ENCODE data around the gene TXNDC8.
A peak's percentile ranks its signal among the peaks of the same experiment; 100 is the strongest.

The TXNDC8 gene

DNA sequence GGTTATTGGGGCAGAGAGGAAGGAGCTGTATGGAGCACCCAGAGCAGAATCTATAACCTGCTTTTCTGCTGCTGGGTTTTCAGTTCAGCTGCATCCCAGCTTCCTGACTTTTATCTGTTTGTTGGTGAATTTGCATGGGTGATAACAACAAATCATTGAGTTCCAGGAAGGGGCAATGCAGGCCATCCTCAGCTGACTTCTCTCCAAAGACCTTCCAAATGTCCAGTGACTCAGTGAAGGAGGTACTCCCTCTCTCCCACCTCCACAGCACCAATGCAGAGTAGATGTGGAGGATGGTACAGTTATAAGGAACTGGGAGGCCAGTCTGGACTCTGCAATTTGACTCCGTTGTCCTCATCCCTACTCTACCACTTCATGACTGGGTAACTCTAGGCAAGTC is 79.7 kb downstream of the TXNDC8 start:
- peak overlapping the region; percentile 52 for H3K4me2 ChIP-seq (ENCODE audit: low read length, poor library complexity, severe bottlenecking)
- peak overlapping the region; percentile 13 for H2AK5ac ChIP-seq (ENCODE audit: low read length, severe bottlenecking)
- H3K36me3 ChIP-seq (ENCODE audit: control insufficient read depth in 1 of 2, insufficient read depth in 2 of 2, low read depth in 1 of 2, low read length in 2 of 2), result no peaks in the 10 kb centered on the region
- peak overlapping the region in 1 of 2 experiments; percentile 95 for H3K18ac ChIP-seq (ENCODE audit: low read depth in 1 of 2, low read length in 2 of 2)
- no peak overlapping the region for H3K23ac ChIP-seq (ENCODE audit: low read length in 2 of 2)
- peaks cover 14% of the 10 kb centered on the region for H3K4me1 ChIP-seq (ENCODE audit: control insufficient read depth, insufficient read depth, low read depth, low read length)
- peaks cover 1% of the 10 kb centered on the region for H3K79me1 ChIP-seq (replicated peaks; ENCODE audit: low read length, poor library complexity, severe bottlenecking)
- H4K8ac ChIP-seq (ENCODE audit: low read length), result no peak overlapping the region
- H3K27me3 ChIP-seq (ENCODE audit: control insufficient read depth in 1 of 2, insufficient read depth in 1 of 2, low read length in 2 of 2), result no peaks in the 10 kb centered on the region
- H2BK12ac ChIP-seq (ENCODE audit: low read length in 2 of 2), result no peak overlapping the region
- H3K14ac ChIP-seq (ENCODE audit: low read length in 2 of 2), result peak overlapping the region in 1 of 2 experiments; percentile 18
- H3K4ac ChIP-seq (ENCODE audit: low read depth in 1 of 2, low read length in 2 of 2), result peak overlapping the region in 1 of 2 experiments; percentile 98
- WGBS, result no CpG with 5 or more reads among the region's 1 CpG
- H3K9ac ChIP-seq (ENCODE audit: low read length), result peak overlapping the region; percentile 97
- no peak overlapping the region for H2BK15ac ChIP-seq (ENCODE audit: low read depth, poor library complexity, severe bottlenecking)
- peak overlapping the region; percentile 71 for H3K27ac ChIP-seq (ENCODE audit: low read length, poor library complexity, severe bottlenecking)
- no peak overlapping the region for H2BK120ac ChIP-seq (ENCODE audit: low read depth, low read length)
- peak overlapping the region in 1 of 2 experiments; percentile 93 for H3K4me3 ChIP-seq (ENCODE audit: insufficient read depth in 1 of 2, low read depth in 1 of 2, low read length in 2 of 2)
- no peaks in the 10 kb centered on the region for H3K9me3 ChIP-seq (ENCODE audit: control insufficient read depth, low read length)
- H2BK5ac ChIP-seq (ENCODE audit: low read depth, low read length, poor library complexity, severe bottlenecking), result no peak overlapping the region
- peak overlapping the region; percentile 55 for H2AFZ ChIP-seq (ENCODE audit: low read depth, low read length)
- no peak overlapping the region for H4K91ac ChIP-seq (ENCODE audit: low read length)
- peak; percentile 25 for DNase-seq

DNA sequence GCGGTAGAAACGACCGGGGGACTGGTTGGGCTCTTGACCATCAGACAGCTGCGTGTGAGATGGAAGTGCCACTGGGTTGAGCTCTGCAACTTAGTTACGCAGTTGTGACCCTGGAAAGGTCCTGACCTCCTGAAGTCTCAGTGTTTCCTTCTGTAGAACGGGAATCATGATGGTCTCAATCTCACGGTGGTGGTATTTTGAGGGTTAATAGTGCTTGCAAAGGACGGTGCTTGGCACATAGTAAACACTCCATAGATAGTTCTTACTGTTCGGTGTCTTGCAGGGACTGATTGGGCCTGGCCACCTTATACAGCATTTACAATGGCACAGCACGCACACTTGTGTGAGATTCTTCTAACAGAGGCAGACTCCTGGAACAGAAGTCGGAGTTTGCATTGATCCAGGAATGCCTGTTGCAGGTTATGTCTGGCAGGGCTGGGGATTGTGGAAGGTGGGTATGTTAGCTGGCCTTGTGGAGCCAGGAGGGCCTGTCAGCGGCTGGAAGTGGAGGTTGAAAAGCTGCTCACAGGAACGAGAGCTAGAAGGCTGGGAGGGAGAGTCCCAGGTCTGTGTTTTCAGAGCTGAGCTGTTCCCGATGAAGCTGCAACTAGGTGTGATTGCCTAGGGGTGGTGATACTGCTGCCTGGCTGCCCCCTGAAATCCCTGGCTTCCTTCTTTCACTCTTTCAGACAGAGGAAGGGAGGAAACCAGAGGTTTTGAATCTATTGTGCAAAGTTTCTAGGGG is 80.4 kb downstream of the TXNDC8 start:
- Histone ChIP-seq H3K27ac (ENCODE audit: low read length, poor library complexity, severe bottlenecking) (peak overlapping the region; percentile 71), H3K4ac (ENCODE audit: low read depth in 1 of 2, low read length in 2 of 2) (peak overlapping the region; percentile 48 to 98), H2BK12ac (ENCODE audit: low read length in 2 of 2) (peak overlapping the region; percentile 34 to 76), H4K8ac (ENCODE audit: low read length) (peak overlapping the region; percentile 20), H3K4me3 (ENCODE audit: insufficient read depth in 1 of 2, low read depth in 1 of 2, low read length in 2 of 2) (peak overlapping the region; percentile 73 to 93), H3K79me1 (replicated peaks; ENCODE audit: low read length, poor library complexity, severe bottlenecking) (peaks cover 1% of the 10 kb centered on the region), H2BK5ac (ENCODE audit: low read depth, low read length, poor library complexity, severe bottlenecking) (no peak overlapping the region), H3K4me2 (ENCODE audit: low read length, poor library complexity, severe bottlenecking) (peak overlapping the region; percentile 52), H2BK120ac (ENCODE audit: low read depth, low read length) (no peak overlapping the region), H3K18ac (ENCODE audit: low read depth in 1 of 2, low read length in 2 of 2) (peak overlapping the region; percentile 68 to 95), H2AK5ac (ENCODE audit: low read length, severe bottlenecking) (peak overlapping the region; percentile 13), H3K23ac (ENCODE audit: low read length in 2 of 2) (peak overlapping the region in 1 of 2 experiments; percentile 78), H3K9me3 (ENCODE audit: control insufficient read depth, low read length) (no peaks in the 10 kb centered on the region), H2BK15ac (ENCODE audit: low read depth, poor library complexity, severe bottlenecking) (no peak overlapping the region), H2AFZ (ENCODE audit: low read depth, low read length) (peak overlapping the region; percentile 55), H3K36me3 (ENCODE audit: control insufficient read depth in 1 of 2, insufficient read depth in 2 of 2, low read depth in 1 of 2, low read length in 2 of 2) (no peaks in the 10 kb centered on the region), H3K9ac (ENCODE audit: low read length) (peak overlapping the region; percentile 97), H4K91ac (ENCODE audit: low read length) (peak overlapping the region; percentile 93), H3K14ac (ENCODE audit: low read length in 2 of 2) (peak overlapping the region in 1 of 2 experiments; percentile 98), H3K27me3 (ENCODE audit: control insufficient read depth in 1 of 2, insufficient read depth in 1 of 2, low read length in 2 of 2) (no peaks in the 10 kb centered on the region), H3K4me1 (ENCODE audit: control insufficient read depth, insufficient read depth, low read depth, low read length) (peaks cover 14% of the 10 kb centered on the region)
- WGBS, result 8% methylated on average over 14 of the region's 14 CpGs
- no peak for DNase-seq

- Histone ChIP-seq H2AK5ac (ENCODE audit: low read length, severe bottlenecking) (no peak within 1 kb of the TSS), H3K4ac (ENCODE audit: low read depth in 1 of 2, low read length in 2 of 2) (peak within 1 kb of the TSS; percentile 61 to 98), H2AFZ (ENCODE audit: low read depth, low read length) (peak within 1 kb of the TSS; percentile 55), H3K4me3 (ENCODE audit: insufficient read depth in 1 of 2, low read depth in 1 of 2, low read length in 2 of 2) (peak within 1 kb of the TSS; percentile 82 to 93), H4K8ac (ENCODE audit: low read length) (peak within 1 kb of the TSS; percentile 90), H3K4me2 (ENCODE audit: low read length, poor library complexity, severe bottlenecking) (peak within 1 kb of the TSS; percentile 52), H3K79me1 (replicated peaks; ENCODE audit: low read length, poor library complexity, severe bottlenecking) (peaks cover 1% of the 10 kb centered on the region), H3K23ac (ENCODE audit: low read length in 2 of 2) (peak within 1 kb of the TSS in 1 of 2 experiments; percentile 75), H3K9me3 (ENCODE audit: control insufficient read depth, low read length) (no peaks in the 10 kb centered on the region), H2BK120ac (ENCODE audit: low read depth, low read length) (peak within 1 kb of the TSS; percentile 85), H3K18ac (ENCODE audit: low read depth in 1 of 2, low read length in 2 of 2) (peak within 1 kb of the TSS; percentile 68 to 95), H2BK12ac (ENCODE audit: low read length in 2 of 2) (peak within 1 kb of the TSS; percentile 67 to 76), H3K14ac (ENCODE audit: low read length in 2 of 2) (peak within 1 kb of the TSS in 1 of 2 experiments; percentile 98), H3K36me3 (ENCODE audit: control insufficient read depth in 1 of 2, insufficient read depth in 2 of 2, low read depth in 1 of 2, low read length in 2 of 2) (no peaks in the 10 kb centered on the region), H3K4me1 (ENCODE audit: control insufficient read depth, insufficient read depth, low read depth, low read length) (peaks cover 14% of the 10 kb centered on the region), H3K27me3 (ENCODE audit: control insufficient read depth in 1 of 2, insufficient read depth in 1 of 2, low read length in 2 of 2) (no peaks in the 10 kb centered on the region), H4K91ac (ENCODE audit: low read length) (peak within 1 kb of the TSS; percentile 93), H2BK5ac (ENCODE audit: low read depth, low read length, poor library complexity, severe bottlenecking) (peak within 1 kb of the TSS; percentile 15), H2BK15ac (ENCODE audit: low read depth, poor library complexity, severe bottlenecking) (no peak within 1 kb of the TSS), H3K9ac (ENCODE audit: low read length) (peak within 1 kb of the TSS; percentile 97), H3K27ac (ENCODE audit: low read length, poor library complexity, severe bottlenecking) (peak within 1 kb of the TSS; percentile 88)
- WGBS, result under 1% methylated on average over 65 of the region's 65 CpGs
- peak; percentile 95 for DNase-seq
Observed at GRCh38 chr9:110256380-110257096, 81.1 kb downstream of the TXNDC8 start, which contains the start of gene TXN. Gene TXN (minus strand): TSS chr9:110256507. CDS start chr9:110256435, 72 bp downstream.
